ENCODE data around the gene KCNH6. TPM values are rescaled to one million over a fixed set of nuclear protein-coding genes. Genes with fewer than 3 reads are reported as not detected.

Gene KCNH6
- total RNA-seq, 1 donor from 2014 or later: not detected

GRCh38 chr17:63489291-63489690 is 33.9 kb upstream of the KCNH6 start:
- Mint-ChIP-seq H3K4me3 (ENCODE audit: unreplicated experiment) (no peak overlapping the region), H3K4me1 (ENCODE audit: unreplicated experiment) (no peaks in the 10 kb centered on the region), H3K9me3 (ENCODE audit: unreplicated experiment) (no peaks in the 10 kb centered on the region), H3K27ac (ENCODE audit: unreplicated experiment) (no peak overlapping the region), H3K27me3 (ENCODE audit: unreplicated experiment) (peaks cover 27% of the 10 kb centered on the region), H3K36me3 (ENCODE audit: unreplicated experiment) (no peaks in the 10 kb centered on the region)
- TF ChIP-seq CTCF (IDR thresholded peaks at IDR 0.05): no peak
- no peak for DNase-seq (ENCODE audit: extremely low spot score, unreplicated experiment)

GRCh38 chr17:63490329-63490728 is 32.8 kb upstream of the KCNH6 start:
- TF ChIP-seq CTCF (IDR thresholded peaks at IDR 0.05): no peak
- Mint-ChIP-seq H3K27ac (ENCODE audit: unreplicated experiment) (no peak overlapping the region), H3K4me3 (ENCODE audit: unreplicated experiment) (no peak overlapping the region), H3K27me3 (ENCODE audit: unreplicated experiment) (peaks cover 30% of the 10 kb centered on the region), H3K9me3 (ENCODE audit: unreplicated experiment) (no peaks in the 10 kb centered on the region), H3K36me3 (ENCODE audit: unreplicated experiment) (no peaks in the 10 kb centered on the region), H3K4me1 (ENCODE audit: unreplicated experiment) (no peaks in the 10 kb centered on the region)
- no peak for DNase-seq (ENCODE audit: extremely low spot score, unreplicated experiment)

- H3K4me3 Mint-ChIP-seq (ENCODE audit: unreplicated experiment): no peak overlapping the region
- H3K9me3 Mint-ChIP-seq (ENCODE audit: unreplicated experiment): no peaks in the 10 kb centered on the region
- no peak for TF ChIP-seq CTCF (IDR thresholded peaks at IDR 0.05)
- no peaks in the 10 kb centered on the region for H3K4me1 Mint-ChIP-seq (ENCODE audit: unreplicated experiment)
- no peaks in the 10 kb centered on the region for H3K36me3 Mint-ChIP-seq (ENCODE audit: unreplicated experiment)
- H3K27me3 Mint-ChIP-seq (ENCODE audit: unreplicated experiment): peaks cover 30% of the 10 kb centered on the region
- DNase-seq (ENCODE audit: extremely low spot score, unreplicated experiment): no peak
- H3K27ac Mint-ChIP-seq (ENCODE audit: unreplicated experiment): no peak overlapping the region
Measured at GRCh38 chr17:63490858-63491400, 32.2 kb upstream of the KCNH6 start.

- DNase-seq (ENCODE audit: extremely low spot score, unreplicated experiment): no peak
- Mint-ChIP-seq H3K36me3 (ENCODE audit: unreplicated experiment) (no peaks in the 10 kb centered on the region), H3K27ac (ENCODE audit: unreplicated experiment) (no peak overlapping the region), H3K27me3 (ENCODE audit: unreplicated experiment) (peaks cover 30% of the 10 kb centered on the region), H3K4me3 (ENCODE audit: unreplicated experiment) (no peak overlapping the region), H3K4me1 (ENCODE audit: unreplicated experiment) (no peaks in the 10 kb centered on the region), H3K9me3 (ENCODE audit: unreplicated experiment) (no peaks in the 10 kb centered on the region)
- TF ChIP-seq CTCF (IDR thresholded peaks at IDR 0.05): no peak
Measured at GRCh38 chr17:63491413-63491812, 31.7 kb upstream of the KCNH6 start.

GRCh38 chr17:63491977-63492618 is 31.1 kb upstream of the KCNH6 start:
- Mint-ChIP-seq H3K4me3 (ENCODE audit: unreplicated experiment) (no peak overlapping the region), H3K27me3 (ENCODE audit: unreplicated experiment) (peaks cover 30% of the 10 kb centered on the region), H3K9me3 (ENCODE audit: unreplicated experiment) (no peaks in the 10 kb centered on the region), H3K4me1 (ENCODE audit: unreplicated experiment) (no peaks in the 10 kb centered on the region), H3K36me3 (ENCODE audit: unreplicated experiment) (no peaks in the 10 kb centered on the region), H3K27ac (ENCODE audit: unreplicated experiment) (no peak overlapping the region)
- DNase-seq (ENCODE audit: extremely low spot score, unreplicated experiment): no peak
- TF ChIP-seq CTCF (IDR thresholded peaks at IDR 0.05): no peak

All from osteocyte (in vitro differentiated cells).